GM21825 (cell line): ENCODE results near the gene NFKBIZ.
"Not testable (repeated sequence)": the region's sequence is repeated elsewhere in the genome, so short reads cannot be mapped to it uniquely, and the experiment has no call there.

ENCODE experiments used
- ATAC-seq: cut with Tn5 transposase; IDR thresholded peaks from one replicate; pipeline ENCODE4 v1.9.1; 2021; ENCODE audit warnings: mild to moderate bottlenecking, moderate library complexity; ENCODE audit not compliant: unreplicated experiment

Gene NFKBIZ

GRCh38 chr3:101868534-101869464 is 19.5 kb downstream of the NFKBIZ start:
- ATAC-seq: no peak

DNA sequence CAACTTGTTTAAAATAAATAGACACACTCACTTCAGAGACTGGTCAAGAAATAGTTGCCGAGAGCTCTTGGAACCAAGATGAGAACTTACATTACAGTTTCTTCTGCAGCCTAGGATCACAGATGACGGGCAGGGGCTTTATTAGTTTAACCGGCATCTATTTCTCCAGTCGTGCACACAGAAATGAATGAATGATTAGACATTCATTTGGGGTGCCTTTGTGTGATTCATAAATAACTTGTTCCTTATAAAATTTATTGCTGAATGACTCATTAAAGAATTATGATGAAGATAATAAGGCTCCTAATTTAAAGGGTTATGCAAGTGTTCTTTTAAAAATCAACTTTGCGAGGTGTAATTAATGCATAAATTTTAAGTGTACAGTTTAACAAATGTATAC is 20.8 kb downstream of the NFKBIZ start:
- ATAC-seq: no peak

DNA sequence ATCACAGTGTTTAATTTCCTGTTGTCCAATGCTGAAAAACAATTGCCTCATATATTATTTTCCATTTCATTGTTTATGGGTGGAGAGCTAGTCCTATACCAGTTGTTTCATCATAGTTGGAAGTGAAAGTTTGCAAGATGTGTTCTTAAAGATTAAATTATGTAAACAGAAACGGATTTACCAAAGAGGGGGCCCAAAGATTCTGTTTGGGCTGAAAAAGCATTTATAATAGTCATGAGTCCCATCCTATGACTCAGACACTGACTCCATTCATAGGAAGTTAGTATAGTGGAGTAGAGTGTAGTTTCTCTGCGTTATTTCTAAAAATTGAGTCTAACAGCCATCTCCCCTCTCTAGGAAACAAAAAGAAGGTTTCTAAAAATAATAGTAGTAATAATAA is 24.3 kb downstream of the NFKBIZ start:
- ATAC-seq: no peak

GRCh38 chr3:101876142-101876541 is 26.8 kb downstream of the NFKBIZ start:
- ATAC-seq: no peak

- ATAC-seq: no peak
Observed at GRCh38 chr3:101878589-101878988, 29.3 kb downstream of the NFKBIZ start.

DNA sequence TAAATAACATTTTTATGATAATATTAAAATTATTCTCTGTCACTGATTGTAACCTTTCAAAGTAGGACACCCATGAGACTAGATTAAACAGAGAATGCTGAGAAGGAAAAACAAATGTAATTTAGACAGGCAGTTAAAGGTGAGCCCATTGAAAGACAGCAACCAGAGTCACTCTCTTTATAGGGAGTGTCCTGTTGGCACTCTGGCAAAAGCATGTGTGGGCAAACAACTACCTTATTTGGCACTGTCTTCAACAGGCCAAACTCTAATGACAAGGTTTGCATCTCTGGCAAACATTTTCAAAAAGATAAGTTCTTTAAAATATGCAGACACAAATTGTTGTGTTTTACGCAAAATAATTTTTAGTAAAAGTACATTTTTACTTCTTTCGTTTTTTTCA is 29.8 kb downstream of the NFKBIZ start:
- no peak for ATAC-seq

DNA sequence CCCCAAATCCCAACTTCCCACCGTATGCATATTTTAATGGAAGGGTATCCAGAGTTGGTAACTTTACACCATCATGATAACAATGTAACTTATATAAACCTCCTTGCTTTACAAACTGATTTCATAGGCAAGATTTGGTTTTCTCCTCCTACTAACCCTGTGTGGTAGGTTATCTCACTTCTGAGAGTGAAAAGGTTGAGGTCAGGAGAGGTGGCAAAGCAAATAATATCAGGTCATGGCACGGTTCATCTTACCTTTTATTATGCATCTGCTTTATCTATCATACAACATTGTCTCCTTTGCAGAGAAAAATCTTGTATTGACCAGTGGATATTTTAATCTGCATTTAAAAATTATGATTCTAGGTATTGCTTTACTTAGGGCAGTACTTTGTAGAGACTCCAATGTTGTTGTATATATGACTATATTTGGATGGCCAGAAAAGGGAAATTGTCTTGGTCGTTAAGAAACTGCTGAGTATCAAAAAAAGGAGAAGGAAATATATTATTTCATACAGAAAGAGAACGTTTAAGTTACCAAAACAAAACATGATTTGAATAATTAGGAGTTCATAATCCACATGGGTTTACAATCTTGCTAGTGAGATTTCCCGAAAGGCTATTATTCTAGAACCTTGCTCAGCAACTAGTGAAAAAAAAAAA is 30.4 kb downstream of the NFKBIZ start:
- ATAC-seq: no peak

DNA sequence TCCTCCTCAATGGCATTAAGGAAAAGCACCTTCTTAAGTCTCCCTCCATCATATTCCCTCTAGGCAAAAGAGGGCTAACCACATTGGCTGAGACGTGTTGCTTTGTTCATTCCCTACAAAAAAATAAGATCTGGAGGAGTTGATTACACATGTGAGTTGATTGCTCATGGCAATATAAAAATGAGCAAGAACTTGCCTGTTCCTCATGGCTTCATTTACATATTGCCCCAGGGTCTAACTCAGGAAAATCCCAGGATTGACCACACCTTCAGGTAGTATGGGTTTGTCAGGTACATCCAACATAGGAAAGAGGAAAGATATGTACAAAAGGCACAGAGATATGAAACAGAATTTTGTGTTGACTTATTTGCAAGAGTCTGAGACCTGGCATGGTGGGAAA is 35.5 kb downstream of the NFKBIZ start:
- no peak for ATAC-seq

DNA sequence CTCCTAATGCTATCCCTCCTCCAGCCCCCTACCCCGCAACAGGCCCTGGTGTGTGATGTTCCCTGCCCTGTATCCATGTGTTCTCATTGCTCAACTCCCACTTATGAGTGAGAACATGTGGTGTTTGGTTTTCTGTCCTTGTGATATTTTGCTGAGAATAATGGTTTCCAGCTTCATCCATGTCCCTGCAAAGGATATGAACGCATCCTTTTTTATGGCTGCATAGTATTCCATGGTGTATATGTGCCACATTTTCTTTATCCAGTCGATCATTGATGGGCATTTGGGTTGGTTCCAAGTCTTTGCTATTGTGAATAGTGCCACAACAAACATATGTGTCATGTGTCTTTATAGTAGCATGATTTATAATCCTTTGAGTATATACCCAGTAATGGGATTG is 36.3 kb downstream of the NFKBIZ start:
- ATAC-seq: not testable (repeated sequence)

DNA sequence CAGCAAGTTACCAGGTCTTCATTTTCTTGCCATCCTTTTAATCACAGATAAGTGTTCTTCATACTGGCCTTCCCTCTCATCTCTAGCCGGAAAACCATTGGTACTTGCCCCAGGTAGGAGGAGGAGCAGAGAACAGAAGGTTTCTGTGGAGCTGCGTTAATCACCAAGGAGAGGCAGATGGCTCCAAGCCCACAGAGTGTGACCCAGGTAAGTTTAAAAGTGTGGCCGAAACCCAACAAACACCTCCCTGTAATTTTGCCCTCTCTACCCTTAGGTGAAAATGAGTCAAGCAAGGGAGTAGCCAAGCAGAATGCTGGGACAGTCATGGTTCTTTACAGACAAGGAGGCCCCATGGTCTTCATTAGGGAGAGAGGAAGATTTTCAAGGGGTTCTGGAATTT is 37.3 kb downstream of the NFKBIZ start:
- no peak for ATAC-seq

GRCh38 chr3:101888653-101889052 is 39.3 kb downstream of the NFKBIZ start:
- ATAC-seq: no peak

- no peak for ATAC-seq
Observed at GRCh38 chr3:101890716-101891115, 41.4 kb downstream of the NFKBIZ start.

DNA sequence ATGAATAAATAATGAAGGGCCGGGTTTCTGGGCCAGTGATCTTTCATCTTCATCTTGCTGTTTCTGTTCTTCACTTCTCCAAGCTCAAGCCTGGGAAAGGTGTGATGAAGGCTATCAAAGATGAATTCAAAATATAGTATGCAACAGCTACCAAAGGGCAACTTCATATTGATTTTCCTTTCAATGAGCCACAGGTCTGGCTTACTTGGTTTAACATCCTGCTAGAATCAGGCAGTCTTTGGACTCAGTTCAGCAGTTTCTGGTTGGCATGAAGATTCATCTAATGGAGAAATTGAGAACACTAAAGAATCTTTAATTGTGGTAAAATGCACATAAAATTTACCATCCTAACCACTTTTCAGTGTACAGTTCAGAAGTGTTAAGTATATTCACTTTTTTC is 43.3 kb downstream of the NFKBIZ start:
- ATAC-seq: no peak

- no peak for ATAC-seq
Observed at GRCh38 chr3:101896083-101896757, 46.9 kb downstream of the NFKBIZ start.

DNA sequence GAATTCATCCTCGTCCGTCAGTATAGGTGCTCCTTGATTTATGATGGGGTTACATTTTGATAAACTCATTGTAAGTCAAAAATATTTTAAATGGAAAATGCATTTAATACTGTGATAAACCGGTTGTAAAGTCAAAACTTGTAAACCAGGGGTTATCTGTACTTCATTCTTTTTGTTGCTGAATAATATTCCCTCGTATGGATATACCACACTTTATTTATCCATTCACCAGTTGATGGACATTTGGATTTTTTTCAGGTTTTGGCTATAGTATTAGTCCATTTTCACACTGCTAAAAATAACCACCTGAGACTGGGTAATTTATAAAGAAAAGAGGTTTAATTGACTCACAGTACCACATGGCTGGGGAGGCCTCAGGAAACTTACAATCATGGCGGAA is 47.7 kb downstream of the NFKBIZ start:
- no peak for ATAC-seq

DNA sequence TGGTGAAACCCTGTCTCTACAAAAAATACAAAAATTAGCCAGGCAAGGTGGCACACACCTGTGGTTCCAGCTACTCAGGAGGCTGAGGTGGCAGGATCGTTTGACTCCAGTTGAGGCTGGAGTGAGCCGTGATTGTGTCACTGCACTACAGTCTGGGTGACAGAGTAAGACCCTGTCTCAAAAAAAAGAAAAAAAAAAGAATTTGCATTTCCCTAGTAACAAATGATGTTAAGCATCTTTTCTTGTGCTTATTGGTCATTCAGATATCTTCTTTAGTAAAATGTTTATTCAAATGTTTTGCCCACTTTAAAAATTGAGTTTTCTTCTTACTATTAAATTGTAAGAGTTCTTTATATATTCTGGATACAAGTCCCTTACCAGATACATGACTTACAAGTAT is 48.7 kb downstream of the NFKBIZ start:
- no peak for ATAC-seq

DNA sequence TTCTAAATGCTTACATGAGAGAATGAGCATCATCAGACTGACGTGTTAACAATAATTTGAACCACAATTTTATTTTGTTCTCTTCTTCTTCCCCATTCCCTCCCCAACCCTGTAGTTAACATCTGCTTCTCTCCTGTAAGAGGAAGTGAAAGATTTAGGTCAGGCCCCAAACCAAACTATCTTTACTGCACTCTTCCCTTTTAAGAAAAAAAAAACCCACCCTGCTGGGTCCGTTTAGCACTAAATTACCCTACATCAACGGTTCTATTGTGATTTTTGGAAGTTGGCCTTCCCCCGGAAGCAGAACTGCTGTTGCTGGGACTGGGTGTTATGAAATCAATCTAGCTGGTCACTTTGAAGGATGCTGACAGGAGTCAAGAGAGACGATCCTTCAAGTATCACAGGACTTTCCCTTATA is 49.4 kb downstream of the NFKBIZ start:
- ATAC-seq: peak; percentile 78

GRCh38 chr3:101900316-101900715 is 51.0 kb downstream of the NFKBIZ start:
- no peak for ATAC-seq

DNA sequence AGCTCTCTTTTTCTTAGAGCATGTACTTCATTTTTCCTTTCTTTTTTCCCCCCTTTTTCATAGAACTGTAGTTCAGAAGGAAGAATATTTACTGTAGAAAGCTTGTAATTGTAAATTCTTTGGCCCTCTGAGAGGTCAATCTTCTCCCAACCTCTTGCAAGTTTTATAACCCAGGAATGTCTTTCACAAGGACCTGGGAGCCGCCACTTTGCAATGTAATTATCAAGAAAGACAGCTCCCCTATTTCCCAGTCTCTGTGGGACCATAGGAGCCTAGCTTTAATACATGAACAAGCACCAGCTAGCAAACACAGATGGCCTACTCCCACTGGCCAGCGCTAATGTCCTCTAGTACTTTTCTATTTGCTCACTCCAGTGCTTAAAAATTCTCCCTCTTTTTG is 51.4 kb downstream of the NFKBIZ start:
- no peak for ATAC-seq

DNA sequence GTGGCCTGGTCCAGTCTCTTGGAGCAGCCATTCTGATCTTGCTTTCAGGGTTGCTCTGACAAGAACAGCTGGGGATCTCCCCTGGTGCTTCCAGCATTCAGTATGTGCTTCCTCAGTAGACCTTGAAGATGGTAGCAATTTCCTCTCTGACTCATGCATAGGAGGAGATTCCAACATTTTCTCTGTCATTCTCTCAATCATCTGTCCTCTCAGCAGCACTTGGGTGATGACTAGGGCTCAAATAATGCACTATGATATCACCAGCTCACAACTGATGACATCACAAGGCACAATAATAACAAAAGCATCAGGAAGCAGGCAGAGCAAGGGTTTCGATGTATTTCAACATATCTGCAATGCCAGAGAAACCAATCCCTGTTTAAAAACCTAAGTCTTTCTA is 52.7 kb downstream of the NFKBIZ start:
- ATAC-seq: peak; percentile 72

GRCh38 chr3:101903451-101903871 is 54.1 kb downstream of the NFKBIZ start:
- no peak for ATAC-seq

DNA sequence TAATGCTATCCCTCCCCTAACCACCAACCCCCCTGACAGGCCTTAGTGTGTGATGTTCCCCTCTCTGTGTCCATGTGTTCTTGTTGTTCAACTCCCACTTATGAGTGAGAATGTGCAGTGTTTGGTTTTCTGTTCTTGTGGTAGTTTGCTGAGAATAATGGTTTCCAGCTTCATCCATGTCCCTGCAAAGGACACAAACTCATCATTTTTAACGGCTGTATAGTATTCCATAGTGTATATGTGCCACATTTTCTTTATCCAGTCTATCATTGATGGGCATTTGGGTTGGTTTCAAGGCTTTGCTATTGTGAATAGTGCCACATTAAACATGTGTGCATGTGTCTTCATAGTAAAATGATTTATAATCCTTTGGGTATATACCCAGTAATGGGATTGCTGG is 56.3 kb downstream of the NFKBIZ start:
- not testable (repeated sequence) for ATAC-seq
